ENCODE data around the gene FAAP20. TPM values are rescaled to one million over a fixed set of nuclear protein-coding genes. Genes with fewer than 3 reads are reported as not detected.

FAAP20 gene
- total RNA-seq, 1 donor from 2014 or later = 16.0 TPM

GRCh38 chr1:2177946-2178538 lies 16.5 kb downstream of the FAAP20 start:
- no peak for DNase-seq

- DNase-seq = no peak
Measured at GRCh38 chr1:2177541-2177940, 17.0 kb downstream of the FAAP20 start.

- no peak for DNase-seq
Measured at GRCh38 chr1:2176615-2177014, 18.0 kb downstream of the FAAP20 start.

- no peak for DNase-seq
Measured at GRCh38 chr1:2175681-2176454, 18.7 kb downstream of the FAAP20 start.

DNA sequence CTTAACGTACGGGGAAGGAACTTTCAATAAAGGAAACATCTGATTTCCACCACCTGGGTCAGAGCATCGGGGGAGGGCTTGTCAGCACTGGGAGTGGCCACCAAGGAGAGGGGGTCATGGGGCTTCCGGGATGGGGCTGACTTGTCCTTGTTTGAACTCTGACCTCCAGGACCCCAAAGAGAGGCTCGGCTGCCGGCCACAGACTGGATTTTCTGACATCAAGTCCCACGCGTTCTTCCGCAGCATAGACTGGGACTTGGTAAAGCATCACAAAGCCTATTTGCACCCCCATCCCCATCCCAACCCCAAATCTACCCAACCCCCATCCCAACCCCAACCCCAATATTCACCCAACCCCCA lies 19.5 kb downstream of the FAAP20 start:
- no peak for DNase-seq

DNA sequence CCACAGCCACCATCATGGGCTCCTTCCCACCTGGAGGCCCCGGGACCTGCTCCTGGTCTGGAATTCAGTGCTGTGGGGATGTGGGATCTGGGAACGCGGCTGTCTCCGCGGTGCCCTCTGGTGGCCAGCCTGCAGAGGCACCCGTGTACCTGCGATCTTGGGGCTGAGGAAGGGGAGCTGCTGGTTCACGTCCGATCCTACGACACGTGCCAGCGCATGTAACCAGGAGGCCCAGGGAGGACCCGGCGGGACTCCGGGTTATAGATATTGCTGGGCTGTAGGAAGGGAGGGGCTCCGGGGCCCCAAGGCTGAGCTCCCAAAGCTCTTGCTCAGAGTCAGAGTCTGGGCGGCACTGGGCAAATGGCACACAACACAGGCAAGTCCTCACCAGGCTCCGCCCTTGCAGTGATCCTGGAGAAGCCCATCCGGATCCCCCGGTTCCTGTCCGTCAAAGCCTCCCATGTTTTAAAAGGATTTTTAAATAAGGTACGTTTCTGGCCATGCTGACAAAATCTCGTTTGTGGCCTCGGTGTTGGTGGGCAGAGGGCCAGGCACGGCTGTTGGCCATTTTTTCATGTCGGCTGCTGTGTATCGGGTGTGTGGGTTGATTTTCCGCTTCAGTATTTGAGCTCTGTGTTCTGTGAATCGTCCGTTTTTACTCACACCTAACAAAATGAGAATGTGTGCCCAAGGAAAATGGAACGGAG lies 20.1 kb downstream of the FAAP20 start:
- DNase-seq = peak; percentile 79

DNA sequence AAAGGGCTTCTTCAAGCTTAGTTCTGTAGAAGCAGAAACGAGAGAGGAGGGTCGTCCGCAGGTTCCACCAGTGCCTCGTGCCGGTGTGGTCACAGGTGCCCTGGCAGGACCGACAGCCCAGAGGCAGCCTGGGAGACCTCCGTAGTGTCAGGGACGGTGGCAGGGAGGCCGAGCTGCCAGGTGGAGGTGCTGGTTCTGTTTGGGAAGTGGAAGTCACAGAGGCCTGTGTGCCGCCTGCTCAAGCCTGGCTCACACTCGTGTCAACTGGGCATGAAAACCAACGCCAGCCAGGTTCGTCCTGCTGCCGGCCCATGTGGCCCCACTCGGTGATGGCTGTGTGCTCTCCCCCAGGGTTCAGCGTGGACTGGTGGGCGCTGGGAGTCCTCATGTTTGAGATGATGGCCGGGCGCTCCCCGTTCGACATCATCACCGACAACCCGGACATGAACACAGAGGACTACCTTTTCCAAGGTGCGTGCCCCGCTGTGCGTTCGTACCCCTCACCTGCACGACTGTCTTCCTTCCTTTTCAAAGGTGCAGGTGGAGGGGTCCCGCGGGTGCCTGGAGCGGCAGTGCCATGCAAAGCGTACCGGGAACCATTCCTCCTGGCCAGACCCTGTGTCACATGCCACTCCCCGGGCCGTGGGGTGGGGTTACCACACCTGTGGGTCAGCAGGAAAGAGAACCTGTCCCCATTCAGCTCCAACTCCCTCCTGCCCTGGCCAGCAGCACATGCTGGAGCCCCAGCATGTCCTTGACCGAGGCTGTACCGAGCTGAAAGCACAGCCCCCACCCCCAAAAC lies 20.8 kb downstream of the FAAP20 start:
- no peak for DNase-seq

DNA sequence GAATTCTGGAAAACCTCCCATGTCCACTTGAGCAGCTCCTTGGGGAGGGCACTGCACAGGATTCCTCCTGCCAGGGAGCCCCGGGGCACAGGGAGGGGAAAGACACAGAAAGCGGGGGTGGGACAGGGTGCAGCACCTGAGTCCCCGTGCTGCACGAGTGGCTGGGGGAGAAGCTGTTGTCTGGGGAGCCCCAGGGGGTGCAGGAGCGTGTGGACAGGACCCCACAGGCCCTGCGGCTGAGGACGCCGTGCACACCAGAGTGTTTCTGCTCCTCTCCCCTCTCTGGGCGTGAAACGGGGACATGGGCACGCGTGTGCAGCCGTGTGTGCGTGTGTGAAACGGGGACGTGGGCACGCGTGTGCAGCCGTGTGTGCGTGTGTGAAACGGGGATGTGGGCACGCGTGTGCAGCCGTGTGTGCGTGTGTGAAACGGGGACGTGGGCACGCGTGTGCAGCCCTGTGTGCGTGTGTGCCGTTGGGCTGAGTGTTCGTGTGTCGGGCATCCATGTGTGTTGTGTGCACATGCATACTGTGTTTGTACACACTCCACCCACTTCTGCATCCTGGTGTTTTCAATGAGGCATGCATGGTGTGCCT lies 21.9 kb downstream of the FAAP20 start:
- DNase-seq = no peak

GRCh38 chr1:2172012-2172411 lies 22.6 kb downstream of the FAAP20 start:
- no peak for DNase-seq

- no peak for DNase-seq
Measured at GRCh38 chr1:2170211-2170610, 24.4 kb downstream of the FAAP20 start.

DNA sequence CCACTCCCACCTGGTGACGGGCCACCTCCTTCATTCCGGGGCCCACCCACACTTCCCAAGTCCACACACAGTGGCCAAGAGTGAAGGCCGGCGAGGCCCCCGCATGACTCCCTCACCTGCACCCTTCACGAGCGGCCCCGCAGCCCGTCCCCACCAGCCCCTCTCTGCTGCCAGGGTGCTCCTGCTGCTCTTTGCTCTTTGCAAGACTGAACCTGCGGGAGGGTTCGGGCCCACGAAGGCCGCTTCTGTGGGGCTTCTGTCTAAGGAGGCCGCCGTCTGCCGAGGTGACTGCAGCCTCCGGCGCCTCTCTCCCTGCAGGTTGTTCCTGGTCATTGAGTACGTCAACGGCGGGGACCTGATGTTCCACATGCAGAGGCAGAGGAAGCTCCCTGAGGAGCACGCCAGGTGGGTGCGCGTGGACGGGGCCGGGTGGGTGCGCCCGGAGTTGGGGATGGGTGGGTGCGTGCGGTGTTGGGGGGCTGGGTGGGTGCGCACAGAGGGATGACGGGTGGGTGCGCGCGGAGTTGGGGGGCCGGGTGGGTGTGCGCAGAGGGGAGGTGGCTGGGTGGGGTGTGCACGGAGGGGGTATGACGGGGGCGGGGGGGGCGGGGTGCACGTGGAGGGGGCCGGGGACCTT lies 25.3 kb downstream of the FAAP20 start:
- no peak for DNase-seq

DNA sequence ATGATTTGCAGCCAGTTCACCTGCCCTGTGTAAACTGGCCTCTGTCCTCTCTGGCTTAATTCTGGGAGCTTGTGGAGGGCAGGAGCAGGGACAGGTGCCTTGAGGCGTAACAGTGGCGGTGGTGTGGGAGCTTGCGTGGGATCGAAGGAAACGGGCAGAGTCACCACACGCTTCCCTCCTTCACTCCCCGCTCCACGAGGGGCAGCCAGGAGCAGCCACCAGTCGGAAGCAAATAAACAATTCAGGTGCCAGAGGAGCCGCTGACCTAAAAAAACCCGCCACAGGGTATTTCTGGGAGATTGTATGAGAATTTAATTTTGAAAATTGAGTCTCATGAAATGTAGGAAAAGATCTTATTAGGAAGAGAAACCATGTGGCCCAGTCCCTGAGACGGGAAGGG lies 26.0 kb downstream of the FAAP20 start:
- no peak for DNase-seq

DNA sequence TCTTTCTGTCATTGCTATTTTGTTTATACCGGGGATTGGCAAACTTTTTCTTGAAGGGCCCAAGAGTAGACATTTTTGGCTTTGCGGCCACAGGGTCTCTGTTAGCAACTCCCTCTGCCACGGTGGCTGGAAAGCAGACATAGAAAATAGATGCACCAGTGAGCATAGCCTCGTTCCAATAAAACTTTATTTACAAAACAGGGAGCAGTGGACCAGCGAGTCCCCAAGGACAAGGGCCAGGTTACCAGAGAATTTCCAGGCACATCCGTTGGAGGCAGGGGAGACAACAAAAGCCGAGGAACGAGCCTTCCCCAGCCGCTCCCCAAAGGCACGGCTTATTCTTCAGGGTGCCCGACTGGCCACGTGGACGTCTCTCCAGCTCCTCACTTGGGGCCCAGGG lies 26.5 kb downstream of the FAAP20 start:
- DNase-seq = no peak

DNA sequence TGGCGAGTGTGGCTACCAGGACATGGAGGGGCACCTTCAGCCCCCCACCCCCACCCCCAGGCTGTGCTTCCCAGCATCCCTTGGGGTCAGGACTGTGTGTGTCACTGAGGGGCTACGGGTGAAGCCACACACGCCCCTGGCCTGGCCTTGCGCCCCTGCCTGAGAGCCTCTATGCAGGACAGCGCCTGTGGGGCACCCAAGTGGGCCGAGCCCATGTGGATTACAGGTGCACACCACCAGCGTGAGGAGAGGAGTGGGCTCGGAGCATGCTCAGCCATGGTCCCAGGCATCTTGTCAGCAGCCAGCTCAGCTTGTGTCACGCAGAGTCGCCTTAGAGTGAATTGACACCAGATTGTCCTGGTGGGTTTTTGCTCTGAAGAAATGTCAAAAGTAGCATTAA lies 27.9 kb downstream of the FAAP20 start:
- no peak for DNase-seq

DNA sequence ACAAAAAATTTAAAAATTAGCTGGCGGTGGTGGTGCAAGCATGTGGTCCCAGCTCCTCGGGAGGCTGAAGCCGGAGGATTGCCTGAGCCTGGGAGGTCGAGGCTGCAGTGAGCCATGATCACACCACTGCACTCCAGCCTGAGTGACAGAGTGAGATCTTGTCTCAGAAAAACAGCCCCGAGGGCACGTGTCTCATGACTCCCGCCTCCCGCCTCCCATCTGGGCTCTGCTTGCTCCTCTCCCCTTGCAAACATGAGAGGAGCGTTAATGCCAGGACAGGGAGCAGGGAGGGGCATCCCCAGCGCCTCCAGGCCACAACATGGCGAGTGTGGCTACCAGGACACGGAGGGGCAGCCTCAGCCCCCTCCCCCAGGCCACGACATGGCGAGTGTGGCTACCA lies 28.3 kb downstream of the FAAP20 start:
- DNase-seq = no peak

DNA sequence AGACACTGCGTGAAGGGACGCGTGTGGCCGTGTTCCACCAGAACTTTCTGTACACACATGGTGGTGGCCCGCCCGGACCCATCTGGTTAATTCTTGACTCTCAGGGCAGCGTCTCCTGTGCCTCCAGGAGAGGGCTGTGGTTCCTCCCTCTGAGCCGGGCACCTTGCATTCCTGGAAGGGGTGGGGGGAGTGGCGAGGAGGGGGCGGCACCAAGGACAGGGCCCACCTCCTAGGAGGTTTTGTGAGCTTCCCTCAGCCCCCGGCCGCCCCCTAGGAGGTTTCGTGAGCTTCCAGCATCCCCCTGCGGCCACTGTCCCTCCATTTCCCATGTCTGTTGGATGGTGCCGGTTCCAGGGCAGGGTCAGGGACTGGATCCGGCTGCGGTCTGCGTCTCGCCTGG lies 28.9 kb downstream of the FAAP20 start:
- no peak for DNase-seq

DNA sequence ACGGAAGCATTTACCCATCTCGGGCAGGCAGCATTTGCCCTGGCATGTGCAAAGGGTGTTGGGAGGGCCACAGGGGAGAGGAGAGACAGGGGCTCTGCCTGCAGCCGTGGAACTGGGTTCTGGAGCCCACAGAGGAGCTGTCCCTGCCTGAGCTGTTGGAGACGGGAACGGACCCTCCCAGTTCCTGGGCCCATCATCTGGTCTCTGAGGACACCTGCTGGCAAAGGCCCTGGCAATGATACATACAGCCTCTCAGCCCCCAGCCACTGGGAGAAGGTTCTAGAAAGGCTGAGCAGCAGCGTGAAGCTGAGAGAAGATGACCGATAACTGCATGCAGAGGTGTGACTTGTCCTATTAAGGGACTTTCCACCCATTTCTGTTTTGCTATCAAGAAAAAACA lies 31.4 kb downstream of the FAAP20 start:
- DNase-seq = peak; percentile 43

GRCh38 chr1:2160451-2161300 lies 33.9 kb downstream of the FAAP20 start:
- no peak for DNase-seq

- no peak for DNase-seq
Measured at GRCh38 chr1:2159124-2159523, 35.4 kb downstream of the FAAP20 start.

DNA sequence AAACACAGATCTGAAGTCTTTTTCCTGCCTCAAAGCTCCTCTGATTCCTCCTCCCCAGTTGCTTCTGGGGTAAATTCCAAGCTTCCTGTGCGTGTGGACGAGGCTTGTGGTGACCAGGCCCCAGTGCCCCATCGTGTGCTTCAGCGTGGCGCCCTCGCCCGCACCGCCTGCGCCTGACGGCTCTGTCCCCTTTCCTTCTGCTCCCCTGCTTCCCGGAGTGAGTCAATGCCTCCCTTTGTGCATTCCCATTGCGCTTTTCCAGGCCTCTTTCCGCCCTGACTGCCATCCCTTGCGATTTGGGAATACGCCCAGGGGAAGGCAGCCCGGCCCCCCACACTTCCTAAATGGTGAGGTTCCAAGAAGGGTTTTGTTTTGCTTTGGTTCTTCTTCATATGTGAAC lies 36.3 kb downstream of the FAAP20 start:
- no peak for DNase-seq

DNA sequence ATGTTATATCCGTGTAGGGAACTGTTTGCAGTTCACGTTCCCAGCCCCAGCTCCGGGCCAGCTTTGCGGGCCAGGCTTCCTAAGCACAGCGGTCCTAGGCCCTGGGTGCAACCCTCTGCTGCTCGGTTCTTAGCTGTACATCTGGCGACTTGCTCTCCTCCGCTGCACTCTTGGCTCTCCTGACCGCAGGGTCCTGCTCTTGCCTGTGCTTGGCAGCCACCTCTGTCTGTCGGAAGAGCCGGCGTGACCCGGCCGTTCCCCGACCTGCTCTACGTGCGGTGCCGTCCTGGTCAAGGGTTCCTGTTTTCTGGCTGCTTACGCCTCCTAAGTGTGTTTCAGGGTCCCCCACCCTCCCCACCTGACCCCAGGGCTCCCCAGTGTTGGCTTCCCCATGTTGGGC lies 36.7 kb downstream of the FAAP20 start:
- DNase-seq = no peak
